GM21825 (cell line): ENCODE results near the gene COPS3.
"Not testable (repeated sequence)": the region's sequence is repeated elsewhere in the genome, so short reads cannot be mapped to it uniquely, and the experiment has no call there.

ENCODE experiments used
- ATAC-seq: cut with Tn5 transposase; IDR thresholded peaks from one replicate; pipeline ENCODE4 v1.9.1; 2021; ENCODE audit warnings: mild to moderate bottlenecking, moderate library complexity; ENCODE audit not compliant: unreplicated experiment

Gene COPS3

DNA sequence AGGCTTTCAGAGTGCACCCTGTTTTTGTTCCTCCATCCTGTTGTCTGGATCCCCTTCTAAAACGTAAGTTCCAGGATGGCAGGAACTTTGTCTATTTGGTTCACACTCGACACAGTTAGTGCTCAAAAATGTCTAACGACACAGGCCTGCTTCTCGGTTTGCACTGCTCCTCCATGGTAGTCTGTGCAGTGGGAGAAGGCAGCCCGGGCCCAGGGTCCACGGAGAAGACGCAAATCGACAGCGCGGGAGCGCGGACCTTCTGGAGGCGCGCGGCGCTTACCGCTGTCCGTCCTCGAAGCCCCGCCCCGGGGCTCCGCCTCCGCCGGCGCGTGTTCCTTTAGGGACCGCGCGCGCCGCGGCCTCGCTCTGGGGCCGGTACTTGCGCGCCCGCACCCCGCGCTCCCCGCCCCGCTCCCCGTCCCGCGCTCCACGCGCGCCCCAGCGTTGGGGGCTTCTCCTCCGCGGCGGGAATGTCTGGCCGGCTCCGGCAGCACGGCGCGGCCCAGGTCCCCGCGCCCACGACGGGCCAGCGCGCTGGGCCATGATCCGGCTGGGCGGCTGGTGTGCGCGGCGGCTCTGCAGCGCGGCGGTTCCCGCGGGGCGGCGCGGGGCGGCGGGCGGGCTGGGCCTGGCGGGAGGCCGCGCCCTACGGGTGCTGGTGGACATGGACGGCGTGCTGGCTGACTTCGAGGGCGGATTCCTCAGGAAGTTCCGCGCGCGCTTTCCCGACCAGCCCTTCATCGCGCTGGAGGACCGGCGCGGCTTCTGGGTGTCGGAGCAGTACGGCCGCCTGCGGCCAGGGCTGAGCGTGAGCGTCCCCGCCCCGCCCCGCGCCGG is 22.2 kb upstream of the COPS3 start, which contains the start of gene NT5M:
NT5M (plus strand) TSS at position 364 of the 837 bp plus-strand sequence; CDS start at position 542, 178 bp downstream.
- ATAC-seq = peak; percentile 62

DNA sequence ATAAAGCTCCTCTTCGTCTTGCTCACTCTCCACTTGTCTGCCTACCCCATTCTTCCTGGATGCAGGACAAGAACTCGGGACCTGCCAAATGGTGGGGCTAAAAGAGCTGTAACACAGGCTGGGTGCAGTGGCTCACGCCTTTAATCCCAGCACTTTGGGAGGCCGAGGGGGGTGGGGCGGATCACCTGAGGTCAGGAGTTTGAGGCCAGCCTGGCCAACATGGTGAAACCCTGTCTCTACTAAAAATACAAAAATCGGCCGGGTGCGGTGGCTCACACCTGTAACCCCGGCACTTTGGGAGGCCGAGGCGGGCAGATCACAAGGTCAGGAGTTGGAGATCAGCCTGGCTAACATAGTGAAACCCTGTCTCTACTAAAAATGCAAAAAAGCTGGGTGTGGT is 20.6 kb upstream of the COPS3 start:
- not testable (repeated sequence) for ATAC-seq

DNA sequence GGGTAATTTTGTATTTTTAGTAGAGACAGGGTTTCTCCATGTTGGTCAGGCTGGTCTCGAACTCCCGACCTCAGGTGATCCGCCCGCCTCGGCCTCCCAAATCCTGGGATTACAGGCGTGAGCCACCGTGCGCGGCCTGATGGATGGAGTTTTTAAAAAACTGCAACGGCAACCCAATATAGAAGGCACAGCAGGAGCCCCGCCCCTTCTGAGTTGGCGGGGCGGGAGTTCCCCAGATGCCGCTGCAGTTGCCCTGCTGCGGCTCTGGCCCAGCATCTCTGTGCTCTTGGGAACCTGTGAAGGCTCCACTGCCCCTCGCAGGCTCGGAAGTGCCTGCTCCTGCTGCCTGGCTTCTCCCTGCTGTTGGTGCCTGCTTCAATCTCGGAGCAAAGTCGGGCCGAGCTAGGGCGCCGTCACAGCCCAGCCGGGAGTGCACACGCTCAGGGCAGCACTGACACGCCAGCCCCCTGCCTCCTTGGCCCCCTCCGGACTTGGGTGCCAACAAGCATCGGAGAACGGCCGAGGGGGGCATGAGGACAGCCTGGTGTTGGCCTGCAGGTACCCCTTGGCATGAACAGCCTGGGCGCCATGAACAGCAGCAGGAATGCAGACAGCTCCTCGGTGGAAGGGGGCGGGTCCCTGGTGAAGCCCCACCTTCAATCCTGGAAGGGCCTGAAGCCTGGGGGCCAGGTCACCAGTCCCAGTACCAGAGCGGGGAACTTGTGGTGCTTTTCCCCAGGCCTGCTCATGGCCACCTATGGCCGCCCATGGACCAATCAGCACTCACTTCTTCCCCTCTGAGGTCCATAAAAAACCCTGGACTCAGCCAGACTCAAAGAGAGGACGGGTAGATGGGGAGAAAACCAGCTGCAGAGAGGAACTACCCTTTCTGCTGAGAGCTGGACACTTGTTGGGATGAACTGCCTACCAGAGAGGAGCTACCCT is 19.9 kb upstream of the COPS3 start:
- ATAC-seq = no peak

DNA sequence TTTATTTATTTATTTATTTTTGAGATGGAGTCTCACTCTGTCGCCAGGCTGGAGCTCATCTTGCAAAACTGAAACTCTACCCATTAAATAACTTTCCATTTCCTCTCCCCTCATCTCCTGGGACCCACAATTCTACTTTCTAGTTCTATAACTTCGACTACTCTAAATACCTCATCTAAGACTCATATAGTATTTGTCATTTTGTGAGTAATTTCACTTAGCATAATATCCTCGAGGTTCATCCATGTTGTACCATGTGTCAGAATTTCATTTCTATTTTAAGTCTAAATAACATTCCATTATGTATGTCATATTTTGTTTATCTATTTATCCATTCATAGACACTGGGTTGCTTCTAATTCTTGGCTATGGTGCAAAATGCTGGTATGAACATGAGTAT is 17.1 kb upstream of the COPS3 start:
- ATAC-seq = no peak

DNA sequence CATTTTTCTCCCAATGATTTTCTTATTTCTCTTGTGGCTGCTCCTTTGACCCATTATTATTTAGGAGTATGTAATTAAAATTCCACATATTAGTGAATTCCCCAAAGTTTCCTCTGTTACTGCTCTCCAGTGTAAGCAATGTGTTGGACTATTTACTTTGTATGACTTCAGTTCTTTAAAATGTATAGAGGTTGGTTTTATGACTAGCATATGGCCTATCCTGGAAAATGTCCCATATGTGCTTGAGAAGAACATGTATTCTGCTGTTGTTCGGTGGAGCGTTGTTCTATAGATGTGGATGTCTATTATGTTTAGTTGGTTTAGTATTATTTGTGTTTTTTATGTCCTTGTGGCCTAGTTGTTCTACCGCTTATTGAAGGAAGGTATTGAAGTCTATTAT is 16.2 kb upstream of the COPS3 start:
- ATAC-seq = no peak

DNA sequence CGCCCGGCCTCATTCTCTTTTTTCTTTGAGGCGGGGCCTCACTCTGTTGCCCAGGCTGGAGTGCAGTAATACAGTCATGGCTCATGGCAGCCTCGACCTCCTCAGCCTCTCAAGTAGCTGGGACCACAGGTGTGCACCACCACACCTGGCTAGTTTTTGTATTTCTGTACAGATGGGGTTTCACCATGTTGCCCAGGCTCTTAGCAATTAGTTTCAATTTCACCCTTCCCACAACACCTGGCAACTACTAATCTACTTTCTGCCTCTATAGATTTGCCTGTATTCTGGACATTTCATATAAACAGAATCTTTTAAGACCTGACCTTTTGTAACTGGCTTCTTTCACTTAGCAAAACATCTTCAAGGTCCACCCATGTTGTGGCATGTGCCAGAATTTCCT is 14.1 kb upstream of the COPS3 start:
- no peak for ATAC-seq

DNA sequence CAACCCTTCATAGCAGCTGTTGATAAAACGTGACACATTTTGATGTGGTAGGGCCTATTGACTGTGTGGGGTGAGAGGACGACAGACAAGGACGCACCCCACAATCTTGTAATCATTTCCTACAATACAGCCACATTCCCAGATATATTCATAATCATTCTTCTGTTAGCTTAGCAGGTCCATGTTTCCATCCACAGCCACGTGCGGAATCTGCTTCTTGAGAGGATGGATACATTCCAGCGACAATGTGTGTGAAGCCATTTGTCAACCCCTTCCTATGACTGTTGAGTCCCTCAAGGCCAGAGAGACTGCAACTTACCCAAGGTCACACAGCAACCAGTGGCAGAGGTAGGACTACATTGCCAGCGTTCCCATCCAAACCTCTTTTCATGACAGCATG is 8.7 kb upstream of the COPS3 start:
- no peak for ATAC-seq

DNA sequence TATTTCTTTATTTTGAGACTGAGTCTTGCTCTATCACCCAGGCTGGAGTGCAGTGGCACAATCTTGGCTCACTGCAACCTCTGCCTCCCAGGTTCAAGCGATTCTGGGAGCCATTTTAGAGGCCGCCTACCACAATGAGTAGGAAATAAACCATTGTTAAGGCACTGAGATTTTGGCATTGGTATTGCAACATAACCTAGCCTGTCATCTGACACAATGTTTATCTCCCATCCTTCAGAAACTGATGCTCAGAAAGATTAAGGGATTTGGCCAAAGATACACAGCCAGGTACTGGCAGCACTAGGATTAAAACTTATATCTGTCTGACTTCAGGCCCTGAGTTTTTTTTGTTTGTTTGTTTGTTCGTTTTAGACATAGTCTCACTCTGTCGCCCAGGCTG is 8.0 kb upstream of the COPS3 start:
- ATAC-seq = no peak

DNA sequence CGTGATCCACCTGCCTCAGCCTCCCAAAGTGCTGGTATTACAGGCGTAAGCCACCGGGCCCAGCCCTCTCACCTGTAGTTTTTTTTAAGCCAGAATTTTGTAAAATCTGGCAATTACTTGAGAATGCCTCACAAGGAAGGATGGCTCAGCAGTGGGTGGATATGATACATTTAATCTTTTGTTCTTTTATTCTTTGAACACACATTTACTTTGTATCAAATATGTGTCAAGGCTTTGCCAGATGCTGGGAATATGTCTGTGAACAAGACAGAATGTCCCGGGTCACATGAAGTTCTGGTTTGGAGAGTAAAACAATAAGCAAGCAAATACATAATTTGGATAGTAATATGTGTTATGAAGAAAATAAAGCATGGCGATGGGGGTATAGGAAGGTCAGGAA is 4.9 kb upstream of the COPS3 start:
- no peak for ATAC-seq

DNA sequence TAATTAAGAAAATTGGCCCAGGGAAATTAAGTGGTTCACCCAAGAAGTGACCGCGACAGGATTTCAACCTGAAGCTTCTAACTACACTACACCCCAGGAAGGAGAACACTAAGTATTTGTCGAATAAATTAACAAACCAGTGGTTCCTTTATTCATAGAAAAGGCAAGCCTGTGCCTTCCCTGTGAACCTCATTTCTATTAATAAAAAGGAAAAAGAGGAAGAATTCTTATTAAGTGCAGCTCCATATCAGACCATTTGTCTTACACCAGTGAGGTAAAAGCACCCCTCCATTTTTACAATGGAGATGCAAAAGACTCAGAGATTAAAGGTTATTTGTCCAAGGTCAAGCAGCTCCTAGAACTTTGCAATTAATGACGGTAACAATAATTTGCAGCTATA is 1.7 kb downstream of the COPS3 start:
- ATAC-seq = no peak

DNA sequence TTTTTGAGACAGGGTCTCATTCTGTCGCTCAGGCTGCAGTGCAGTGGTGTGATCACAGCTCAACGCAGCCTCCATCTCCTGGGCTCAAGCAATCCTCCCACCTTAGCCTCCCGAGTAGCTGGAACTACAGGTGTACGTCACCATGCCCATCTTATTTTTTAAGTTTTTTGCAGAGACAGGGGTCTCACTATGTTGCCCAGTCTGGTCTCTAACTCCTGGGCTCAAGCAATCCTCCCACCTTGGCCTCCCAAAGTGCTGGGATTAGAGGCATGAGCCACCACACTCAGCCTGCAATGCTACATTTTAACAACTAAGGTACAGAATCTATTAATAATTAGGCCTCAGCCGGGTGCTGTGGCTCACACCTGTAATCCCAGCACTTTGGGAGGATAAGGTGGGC is 3.6 kb downstream of the COPS3 start:
- not testable (repeated sequence) for ATAC-seq

DNA sequence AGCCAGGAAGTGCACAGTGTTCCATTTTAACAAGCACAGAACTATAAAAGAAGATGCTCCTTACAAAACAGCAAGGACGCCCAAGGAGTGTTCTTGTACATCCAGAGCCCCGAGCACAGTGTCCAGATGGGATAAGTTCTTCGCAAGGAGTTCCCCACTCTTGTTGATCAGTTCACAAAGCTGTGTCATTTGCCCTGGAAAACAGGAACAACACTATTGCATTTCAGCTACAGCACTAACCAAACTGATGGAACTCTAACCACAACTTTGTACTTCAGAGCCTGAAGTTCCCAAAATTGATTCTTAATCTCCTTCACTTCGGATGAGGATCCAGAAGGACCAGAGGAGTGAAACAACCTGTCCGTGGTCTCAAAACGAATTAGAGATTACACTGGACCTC is 5.1 kb downstream of the COPS3 start:
- no peak for ATAC-seq

DNA sequence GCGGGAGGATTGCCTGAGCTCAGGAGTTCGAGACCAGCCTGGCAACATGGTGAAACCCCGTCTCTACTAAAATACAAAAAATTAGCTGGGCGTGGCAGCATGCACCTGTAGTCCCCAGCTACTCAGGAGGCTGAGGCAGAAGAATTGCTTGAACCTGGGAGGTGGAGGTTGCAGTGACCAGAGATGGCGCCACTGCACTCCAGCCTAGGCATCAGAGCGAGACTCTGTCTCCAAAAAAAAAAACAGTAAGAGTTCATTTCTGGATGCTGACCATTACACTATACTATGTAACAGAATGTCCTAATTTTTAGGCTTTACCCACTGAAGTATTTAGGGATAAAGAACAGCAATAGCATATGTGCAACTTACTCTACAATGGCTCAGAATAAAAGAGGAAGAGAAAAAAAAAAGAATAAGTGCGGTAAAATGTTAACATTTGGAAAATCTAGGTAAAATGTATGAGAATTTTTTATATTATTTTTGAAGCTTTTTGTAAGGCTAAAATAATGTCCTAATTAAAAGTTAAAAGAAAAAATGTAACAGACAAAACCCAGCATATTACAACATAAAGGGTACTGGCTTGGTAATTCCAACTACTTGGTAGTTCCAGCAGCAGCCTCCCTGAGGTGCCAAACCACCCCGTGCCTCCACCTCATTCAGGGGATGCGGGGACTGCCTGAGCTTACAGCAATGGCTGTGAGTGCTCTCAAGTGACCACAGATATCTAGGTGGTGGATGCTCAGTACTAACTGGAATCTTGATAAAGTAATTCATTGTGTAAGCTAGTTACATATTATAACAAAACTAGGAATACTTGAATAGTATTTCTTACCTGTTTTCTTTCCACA is 10.9 kb downstream of the COPS3 start:
- ATAC-seq = no peak

DNA sequence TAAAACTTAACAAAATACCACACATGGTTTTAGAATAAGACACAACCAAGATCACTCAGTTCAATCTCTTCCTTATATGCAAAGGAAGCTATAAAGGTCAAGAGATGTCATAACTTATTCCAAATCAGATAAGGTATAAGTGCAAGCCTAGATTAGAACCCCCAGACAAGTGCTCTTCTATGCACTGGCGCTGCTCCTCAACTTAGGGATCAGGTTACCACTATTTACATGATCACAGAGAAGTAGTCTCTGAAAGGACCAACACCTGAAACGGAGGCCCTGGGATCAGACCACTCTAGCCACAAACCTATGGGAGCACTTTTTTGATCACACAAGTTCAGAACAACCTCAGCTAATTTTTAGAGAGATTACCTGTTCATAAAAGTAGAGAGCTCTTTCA is 16.6 kb downstream of the COPS3 start:
- no peak for ATAC-seq

DNA sequence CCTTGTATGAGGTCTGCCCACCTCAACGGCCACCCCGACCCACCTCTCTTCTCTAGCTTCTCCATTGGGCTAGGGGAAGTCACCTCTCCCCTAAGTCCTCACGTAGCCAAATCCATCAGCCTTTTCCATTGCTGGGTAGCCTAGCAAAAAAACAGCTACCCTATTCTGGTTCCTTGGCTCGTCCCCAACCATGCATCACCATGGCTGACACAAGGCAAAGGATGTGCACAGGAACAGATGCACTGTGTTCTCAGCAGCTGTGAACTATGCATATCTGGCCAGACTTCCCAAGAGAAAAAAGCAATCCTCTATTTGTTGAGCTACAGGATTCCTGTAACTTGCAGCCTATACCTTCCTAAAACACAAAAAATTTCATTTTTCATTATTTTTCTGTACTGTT is 22.0 kb downstream of the COPS3 start:
- ATAC-seq = no peak

DNA sequence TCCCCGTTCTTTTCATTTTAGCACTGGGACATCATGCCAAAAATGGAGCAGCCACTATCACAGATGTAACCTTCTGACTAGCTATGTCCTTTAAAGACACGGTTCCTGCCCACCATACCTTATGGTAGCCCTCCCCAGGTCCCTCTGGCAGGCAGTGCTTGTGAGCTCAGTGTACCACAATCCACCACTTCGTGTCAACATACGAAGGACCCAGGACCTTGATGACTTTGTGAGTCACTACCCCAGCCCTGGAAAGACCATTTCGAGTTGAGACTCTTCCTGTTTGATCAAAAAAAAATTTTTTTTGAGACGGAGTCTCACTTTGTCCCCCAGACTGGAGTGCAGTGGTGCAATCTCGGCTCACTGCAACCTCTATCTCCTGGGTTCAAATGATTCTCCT is 23.0 kb downstream of the COPS3 start:
- ATAC-seq = no peak

DNA sequence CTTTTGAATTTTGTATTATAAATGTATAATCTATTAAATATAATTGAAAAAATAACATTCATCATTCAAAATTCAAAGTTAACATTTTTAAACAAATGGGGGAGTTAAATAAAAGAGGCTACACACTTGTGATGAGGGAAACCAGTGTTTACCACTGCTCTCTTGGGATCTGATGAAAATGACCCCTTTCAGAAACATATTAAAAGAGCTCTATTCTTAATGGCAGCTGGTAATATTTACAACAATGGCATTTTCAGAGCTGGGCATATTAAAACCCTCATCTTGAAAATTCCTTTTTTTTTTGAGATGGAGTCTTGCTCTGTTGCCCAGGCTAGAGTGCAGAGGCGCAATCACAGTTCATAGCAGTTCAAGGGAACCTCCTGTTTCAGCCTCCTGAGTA is 24.7 kb downstream of the COPS3 start:
- no peak for ATAC-seq

DNA sequence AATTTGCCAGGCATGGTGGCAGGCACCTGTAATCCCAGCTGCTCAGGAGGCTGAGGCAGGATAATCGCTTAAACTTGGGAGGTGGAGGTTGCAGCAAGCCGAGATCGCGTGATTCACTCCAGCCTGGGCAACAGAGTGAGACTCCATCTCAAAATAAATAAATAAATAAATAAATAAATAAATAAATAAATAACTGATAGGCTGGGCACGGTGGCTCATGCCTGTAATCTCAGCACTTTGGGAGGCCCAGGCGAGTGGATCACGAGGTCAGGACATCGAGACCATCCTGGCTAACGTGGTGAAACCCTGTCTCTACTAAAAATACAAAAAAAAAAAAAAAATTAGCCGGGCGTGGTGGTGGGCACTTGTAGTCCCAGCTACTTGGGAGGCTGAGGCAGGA is 25.4 kb downstream of the COPS3 start:
- ATAC-seq = not testable (repeated sequence)

DNA sequence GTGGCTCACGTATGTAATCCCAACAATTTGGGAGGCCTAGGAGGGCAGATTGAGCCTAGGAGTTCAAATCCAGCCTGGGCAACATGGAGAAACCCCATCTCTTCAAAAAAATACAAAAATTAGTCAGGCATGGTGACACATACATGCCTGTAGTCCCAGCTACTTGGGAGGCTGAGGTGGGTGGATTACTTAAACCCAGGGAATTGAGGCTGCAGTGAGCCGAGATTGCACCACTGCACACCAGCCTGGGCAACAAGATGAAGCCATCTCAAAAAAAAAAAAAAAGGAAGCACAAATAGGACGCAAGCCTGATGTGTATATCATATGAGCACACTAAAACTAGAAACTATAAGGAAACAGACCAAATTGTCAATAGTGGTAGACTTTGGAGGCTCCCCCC is 27.0 kb downstream of the COPS3 start:
- no peak for ATAC-seq

DNA sequence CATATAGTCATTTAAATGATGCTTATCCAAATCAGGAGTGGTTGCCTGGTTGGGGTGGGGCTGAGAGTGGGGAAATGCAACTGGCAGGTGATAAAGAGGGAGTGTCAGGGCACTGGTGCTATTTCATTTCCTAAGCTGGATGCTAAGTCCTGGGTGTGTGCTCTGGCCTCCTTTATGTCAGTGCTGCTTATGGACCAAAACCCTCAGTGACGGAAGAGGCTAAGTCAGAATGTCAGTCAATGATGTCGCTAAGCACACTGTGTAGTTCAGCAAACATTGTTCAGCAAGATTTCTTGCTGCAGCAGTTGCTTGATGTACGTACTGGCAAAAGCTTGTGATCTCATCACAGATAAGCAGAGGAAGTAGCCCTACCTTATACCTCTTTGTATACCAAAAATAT is 27.6 kb downstream of the COPS3 start:
- no peak for ATAC-seq

DNA sequence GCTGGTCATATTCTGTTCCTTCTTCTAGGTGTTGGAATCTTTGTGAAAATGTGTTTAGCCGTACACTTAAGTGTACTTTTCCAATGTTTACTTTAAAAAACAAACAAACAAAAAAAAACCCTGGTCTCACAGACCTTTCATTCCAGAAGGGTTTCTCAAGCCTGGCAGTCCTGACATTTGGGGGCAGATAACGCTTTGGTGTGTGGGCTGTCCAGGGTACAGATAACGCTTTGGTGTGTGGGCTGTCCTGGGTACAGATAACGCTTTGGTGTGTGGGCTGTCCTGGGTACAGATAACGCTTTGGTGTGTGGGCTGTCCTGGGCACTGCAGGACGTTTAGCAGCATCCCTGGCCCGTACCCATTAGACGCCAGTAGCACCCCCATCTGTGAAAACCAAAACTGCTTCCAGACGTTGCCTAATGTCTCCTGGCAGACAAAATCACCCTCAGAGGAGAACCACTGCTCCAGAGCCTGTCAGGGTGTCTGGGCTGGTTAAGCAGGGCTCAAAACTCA is 28.8 kb downstream of the COPS3 start:
- ATAC-seq = no peak
